GM12873 (cell line): Measurements from ENCODE around the gene SEMA3F.

Experiments
- CTCF ChIP-seq: IDR thresholded peaks from 2 replicates; pipeline ENCODE4 v1.5.1; 2012; ENCODE audit warnings: low read depth, mild to moderate bottlenecking, moderate library complexity, low read length, control low read depth; ENCODE audit not compliant: insufficient read depth; ENCODE audit errors: missing control alignments

The SEMA3F gene

DNA sequence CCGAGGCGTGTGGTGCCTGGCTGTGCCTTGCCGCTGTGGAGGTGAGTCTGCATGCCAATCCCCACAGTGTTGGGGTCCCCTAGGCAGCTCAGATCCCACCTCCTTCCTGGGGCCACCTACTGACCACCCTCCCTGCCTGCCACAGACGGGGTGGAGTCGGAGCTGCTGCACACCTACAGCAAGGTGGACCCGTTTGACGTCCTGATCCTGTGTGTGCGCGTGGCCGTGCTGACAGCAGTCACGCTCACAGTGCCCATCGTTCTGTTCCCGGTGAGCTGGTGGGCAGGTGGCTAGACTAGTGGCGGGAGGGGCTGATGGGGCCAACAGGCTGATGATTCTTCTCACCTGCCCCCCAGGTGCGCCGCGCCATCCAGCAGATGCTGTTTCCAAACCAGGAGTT lies 63.3 kb downstream of the SEMA3F start:
- TF ChIP-seq CTCF: no peak

DNA sequence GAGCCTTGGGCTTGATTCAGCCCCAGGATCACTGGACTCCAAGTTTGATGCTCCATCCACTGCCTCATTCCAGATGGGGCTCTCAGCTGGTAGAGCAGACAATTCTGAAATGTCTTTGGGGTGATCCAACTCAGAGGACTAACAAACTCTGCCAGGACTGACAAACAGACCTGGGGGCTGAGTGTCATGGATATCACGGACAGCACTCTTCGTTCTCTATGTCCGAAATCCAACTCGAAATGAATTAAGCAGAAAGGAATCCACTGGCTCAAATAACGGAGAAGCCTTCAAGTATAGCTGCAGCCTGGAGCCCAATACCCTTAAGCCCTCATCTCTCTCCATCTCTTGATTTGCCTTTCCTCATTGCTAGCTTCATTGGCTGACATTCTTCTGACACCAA lies 64.2 kb downstream of the SEMA3F start:
- TF ChIP-seq CTCF: no peak

GRCh38 chr3:50220109-50220508 lies 65.0 kb downstream of the SEMA3F start:
- TF ChIP-seq CTCF: no peak

GRCh38 chr3:50221051-50221410 lies 65.9 kb downstream of the SEMA3F start:
- TF ChIP-seq CTCF: no peak

DNA sequence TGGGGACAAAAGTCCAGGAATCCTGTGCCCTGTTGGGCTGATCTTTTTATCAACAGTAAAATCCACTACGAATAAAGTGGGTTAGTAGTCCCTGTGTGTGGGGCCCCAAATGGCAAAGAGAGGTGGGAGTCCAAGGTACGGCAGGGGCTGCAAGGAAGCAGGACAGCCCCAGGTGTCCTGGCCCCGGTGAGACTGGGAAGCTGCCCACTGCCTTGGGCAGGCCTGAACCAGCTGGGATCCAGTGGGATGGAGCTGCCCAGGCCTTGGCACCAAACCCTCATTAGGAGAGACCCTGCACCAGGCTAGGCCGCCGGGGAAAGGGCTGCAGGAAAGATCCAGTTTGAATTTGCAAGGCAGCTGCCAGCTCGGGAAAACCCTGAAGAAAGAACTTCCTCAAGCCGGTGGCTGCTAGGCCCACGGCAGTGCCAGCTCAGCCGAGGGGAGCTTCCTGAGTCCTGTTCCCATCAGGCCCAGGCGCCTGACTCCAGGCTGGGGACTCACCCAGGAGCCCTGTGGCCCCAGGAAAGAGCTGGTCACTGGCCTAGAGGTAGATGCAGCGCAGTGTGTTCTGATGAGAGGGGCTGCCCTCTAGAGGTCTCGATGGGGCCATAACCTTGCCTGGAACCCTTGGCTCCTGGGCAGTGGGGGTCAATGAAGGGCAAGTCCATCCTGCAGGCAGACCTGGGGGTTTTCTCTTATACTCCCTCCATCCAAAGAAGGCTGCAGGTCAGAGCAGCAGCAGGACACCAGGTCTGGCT lies 66.5 kb downstream of the SEMA3F start:
- no peak for TF ChIP-seq CTCF

DNA sequence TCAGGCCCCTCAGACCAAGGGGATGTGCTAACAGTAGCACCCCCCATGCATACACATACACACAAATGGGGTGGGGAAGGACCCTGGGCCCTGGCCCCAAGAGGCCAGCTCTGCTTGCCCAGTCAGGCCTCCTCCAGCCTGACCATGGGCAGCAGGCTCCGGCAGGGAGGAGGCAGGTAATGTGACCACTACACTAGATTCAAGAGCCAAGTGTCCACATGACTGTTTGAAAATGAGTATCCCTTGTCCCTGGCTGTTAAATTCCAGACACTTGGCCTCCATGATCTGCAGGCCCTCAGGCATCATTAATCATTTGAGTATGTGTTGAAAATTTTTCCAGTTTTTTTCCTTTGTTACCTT lies 67.0 kb downstream of the SEMA3F start:
- TF ChIP-seq CTCF: no peak

DNA sequence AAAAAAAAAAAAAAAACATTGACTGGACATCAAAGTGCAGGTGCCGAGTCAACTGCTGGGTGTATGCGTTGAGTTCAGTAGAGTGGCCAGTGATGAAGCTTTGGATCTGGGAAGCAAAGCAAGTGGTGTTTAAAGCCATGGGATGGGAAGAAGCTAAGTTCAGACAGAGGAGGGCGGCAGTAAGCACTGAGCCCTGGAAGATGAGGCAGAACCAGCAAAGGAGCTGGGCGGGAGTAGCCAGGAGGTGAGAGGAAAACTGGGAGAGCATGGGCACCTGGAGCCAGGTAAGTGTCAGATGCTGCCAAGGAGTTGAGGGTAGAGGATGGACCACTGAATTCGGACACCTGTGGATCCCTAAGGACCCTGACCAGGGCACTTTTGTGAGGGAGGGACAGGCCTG lies 69.5 kb downstream of the SEMA3F start:
- no peak for TF ChIP-seq CTCF
